ENCODE measurements around the gene GRK5.

The GRK5 gene

DNA sequence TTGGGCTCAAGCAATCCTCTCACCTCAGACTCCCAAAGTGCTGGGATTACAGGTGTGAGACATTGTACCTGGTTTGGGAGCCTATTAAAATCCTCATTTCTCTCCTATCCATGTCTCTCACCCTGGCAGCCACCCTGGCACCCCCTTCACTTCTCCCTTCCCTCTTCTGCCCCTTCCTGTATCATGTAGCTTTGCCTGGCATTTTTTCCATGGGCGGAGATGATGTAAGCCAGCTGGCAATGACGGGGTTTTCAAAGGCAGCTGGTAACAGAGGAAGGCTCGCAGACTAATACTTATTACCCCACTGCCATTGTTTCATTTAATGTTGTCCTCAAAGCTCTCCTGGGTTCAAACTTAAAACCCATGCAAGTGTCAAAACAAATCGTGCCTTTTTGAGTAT is 273.3 kb downstream of the GRK5 start:
- DNase-seq (ENCODE audit: low read depth in 2 of 2), result no peak

DNA sequence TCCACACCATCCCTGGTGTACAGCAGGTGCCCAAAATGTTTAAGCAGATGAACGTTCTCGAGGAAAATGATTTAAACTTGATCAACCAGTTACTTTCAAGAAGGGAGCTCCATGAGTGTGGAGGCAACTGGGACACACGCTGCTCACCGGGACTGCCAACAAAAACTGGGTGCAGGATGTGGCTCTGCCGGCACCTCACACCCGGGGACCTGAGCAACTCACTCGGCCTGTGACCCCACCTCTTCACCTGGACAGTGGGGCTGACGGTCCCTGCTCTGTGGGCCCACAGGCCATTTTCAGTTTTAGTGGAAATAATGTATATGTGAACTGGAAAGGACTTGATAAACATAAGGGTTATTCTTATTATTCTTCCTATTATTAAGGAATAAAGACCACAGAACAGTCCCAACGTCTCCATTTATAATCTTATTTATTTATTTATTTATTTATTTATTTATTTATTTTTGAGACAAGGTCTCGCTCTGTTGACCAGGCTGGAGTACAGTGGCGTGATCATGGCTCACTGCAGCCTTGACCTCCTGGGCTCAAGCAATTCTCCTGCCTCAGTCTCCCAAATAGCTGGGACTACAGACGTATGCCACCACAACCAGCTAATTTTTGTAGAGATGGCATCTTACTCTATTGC is 274.5 kb downstream of the GRK5 start:
- no peak for DNase-seq (ENCODE audit: low read depth in 2 of 2)

DNA sequence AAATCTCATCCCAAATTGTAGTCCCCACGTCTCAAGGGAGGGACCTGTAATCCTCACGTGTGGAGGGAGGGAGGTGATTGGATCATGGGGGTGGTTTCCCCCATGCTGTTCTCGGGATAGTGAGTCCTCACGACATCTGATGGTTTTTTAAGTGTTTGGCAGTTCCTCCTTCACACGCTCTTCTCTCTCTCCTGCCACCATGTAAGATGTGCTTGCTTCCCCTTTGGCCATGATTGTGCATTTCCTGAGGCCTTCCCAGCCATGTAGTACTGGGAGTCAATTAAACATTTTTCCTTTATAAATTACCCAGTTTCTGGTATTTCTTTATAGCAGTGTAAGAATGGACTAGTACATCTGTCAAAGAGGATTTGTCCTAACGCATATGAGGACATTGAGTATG is 275.6 kb downstream of the GRK5 start:
- no peak for DNase-seq (ENCODE audit: low read depth in 2 of 2)

DNA sequence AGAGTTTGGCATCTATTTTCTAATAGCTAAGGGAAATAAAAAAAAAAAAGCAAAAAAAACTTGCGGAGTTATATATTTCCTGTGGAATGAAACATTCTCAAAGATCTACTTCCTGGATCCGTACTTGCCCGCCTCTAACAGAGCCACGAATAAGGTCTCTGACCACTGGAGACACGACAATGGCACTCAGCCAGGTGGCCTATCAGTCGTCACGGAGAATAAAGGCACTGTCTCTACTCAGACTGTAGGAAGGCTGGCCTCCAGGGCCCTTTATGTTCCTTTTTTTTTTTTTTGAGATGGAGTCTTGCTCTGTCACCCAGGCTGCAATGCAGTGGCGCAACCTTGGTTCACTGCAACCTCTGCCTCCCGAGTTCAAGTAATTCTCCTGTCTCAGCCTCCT is 276.5 kb downstream of the GRK5 start:
- DNase-seq (ENCODE audit: low read depth in 2 of 2), result no peak

- no peak for DNase-seq (ENCODE audit: low read depth in 2 of 2)
Measured at GRCh38 chr10:119488675-119489074, 281.3 kb downstream of the GRK5 start.

GRCh38 chr10:119489991-119490326 is 282.6 kb downstream of the GRK5 start:
- no peak for DNase-seq (ENCODE audit: low read depth in 2 of 2)

DNA sequence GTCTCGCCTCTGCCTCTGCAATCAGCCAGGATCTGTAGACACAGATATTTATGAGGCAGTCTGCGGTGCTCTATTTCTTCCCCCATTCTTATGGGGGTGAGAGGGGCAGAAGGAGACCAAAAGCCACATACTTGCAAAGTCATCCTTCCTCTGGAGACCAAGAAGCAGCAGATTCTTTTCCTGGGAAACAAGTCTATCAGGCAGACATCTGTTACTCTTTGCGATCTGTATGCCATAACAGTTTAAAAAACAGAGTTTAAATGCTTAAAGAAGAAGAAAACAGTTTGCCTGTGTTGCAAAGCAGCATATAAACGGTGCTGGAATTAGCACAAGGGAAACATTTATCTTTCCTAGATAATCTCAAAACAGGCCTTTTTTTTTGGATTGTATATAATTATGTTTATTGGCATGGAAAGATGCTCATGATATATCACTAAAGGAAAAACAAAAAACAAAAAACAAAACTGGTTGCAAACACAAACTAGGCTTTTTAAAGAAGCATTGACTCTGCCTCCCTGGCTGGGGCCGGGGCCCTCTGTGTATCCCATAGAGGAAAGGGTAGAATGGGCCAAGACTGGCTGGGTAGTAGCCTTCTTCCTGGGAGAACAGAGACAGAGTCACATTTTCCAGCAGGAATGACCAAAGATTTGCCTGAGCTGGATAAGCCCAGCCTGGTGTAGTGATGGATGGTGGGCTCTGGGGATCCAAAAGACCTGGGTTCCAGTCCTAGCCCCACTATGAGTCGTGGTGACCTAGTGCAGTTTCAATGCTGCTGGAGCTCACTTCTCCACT is 284.8 kb downstream of the GRK5 start:
- DNase-seq (ENCODE audit: low read depth in 2 of 2), result no peak

DNA sequence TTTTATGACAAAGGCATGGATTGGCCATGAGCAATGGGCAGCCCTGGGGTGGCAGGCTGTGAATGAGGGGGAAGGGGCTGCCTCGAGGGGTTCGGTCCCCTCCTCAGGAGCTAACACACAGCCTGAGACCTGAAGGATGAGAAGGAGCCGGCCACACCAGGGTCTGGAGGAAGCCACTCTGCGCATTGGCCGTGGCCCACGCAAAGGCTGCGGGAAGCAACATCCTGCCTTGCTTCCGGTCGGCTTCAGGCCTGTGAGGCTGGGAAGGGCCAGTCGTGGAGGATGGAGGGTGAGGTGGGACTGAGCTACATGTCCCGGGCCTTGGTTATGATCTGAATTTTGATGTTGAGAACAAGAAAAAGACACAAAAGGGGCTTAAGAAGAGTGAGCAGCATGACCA is 285.8 kb downstream of the GRK5 start:
- DNase-seq (ENCODE audit: low read depth in 2 of 2), result no peak

- no peak for DNase-seq (ENCODE audit: low read depth in 2 of 2)
Measured at GRCh38 chr10:119494236-119495020, 287.1 kb downstream of the GRK5 start.

- DNase-seq (ENCODE audit: low read depth in 2 of 2), result no peak
Measured at GRCh38 chr10:119495021-119495505, 287.7 kb downstream of the GRK5 start.

DNA sequence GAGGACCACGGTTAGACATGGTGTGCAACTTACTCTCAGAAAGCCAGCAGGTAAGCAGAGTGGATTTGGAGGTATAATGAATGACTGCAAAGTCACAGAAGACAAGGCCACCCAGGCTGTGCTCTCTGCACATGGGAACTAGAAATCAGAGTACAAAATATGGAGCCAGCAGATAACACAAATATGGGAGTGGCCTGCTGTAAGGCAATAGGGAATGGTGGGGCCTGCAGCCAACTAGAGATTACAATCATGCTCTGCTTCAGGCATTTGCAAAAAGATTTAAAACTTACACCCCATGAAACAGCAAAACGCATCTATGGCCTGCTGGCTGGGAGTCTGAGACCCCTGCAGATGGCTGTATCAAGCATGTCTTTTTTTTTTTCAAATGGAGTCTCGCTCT is 288.2 kb downstream of the GRK5 start:
- no peak for DNase-seq (ENCODE audit: low read depth in 2 of 2)

DNA sequence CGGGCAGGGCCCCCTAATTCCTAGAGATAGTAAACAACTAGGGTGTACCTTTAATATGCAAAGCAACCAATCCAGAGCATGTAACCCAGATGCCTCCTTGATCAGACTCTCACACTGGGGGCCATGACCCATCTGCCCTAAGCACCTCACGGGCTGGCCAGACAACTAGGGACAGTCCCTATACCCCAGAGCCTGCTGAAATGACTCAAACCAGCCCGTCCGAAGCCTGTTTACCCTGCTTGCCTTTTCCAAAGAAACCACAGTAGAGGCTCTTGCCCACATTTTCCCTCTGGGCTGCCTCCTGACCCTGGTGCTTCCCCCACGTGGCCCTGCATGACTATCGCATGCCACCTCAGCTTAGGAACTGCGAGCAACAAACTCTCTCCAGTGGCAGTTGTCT is 288.9 kb downstream of the GRK5 start:
- DNase-seq (ENCODE audit: low read depth in 2 of 2), result no peak

DNA sequence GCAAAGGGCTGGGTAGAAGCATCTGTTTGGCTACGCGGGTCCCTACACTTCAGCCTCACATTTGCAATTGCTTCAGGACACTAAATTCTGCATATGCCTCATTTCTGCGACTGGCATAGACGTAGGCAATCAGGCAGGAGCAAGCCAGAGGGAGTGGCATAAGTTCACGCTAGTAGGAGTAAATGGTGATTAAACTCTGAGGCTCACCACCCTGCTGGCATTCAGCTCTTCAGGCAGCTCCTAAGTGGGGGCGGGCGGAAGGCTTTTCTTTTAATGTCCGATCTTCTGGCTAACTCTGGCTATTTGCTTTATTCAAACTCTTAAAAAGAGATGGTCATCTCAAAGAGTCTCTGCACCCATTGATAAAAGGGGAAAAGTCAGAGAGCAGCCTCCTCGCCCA is 289.9 kb downstream of the GRK5 start:
- no peak for DNase-seq (ENCODE audit: low read depth in 2 of 2)

DNA sequence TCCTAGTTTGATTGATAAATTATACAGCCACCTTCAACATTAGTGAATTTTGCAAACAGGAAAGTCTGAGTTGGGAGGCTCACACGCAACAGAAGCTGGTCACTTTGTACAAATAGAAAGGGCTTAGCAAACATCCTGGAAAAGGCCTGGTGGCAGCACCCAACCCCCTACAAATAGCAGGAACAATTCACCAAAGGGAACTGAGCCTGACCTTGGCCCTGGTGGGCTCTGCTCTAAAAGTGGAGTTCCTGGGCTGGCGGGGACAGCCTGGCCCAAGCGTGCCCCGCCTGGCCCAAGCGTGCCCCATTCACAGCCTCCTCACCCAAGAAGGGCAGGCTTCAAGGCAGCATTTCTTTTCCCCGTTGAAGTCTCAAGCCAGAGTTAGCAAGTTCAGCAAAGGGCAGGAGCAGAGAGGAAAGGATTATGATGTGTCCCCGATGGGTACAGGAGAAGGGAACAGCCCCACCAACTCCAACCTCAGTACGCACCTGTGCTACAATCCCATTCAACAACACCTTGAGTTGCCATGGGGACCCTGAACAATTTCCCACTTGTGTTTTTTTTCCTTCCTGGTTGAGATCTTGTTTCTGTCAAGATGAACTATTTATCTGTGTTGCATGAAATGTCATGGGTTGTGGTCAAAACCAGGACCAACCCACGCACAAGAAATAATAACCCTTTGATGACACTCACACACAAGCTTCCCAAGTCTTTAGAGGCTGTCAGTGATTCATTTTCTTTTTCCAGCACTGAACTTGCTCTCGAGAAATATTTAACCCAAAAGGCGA is 291.7 kb downstream of the GRK5 start:
- DNase-seq (ENCODE audit: low read depth in 2 of 2), result no peak

DNA sequence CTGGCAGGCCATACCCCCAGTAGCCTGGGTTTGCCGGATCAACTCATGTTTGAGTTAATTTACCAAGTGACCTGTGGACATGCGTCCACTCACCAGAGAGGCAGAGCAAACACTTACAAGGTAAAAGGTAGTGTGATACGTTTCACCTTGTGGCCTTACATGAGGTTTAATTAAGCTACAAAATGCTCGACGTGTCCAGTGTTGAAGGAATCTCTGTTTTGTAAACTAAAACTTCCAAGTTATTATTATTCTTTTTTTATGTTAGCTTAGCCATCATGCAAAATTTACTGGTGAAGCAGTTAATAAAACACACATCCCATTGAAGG is 292.3 kb downstream of the GRK5 start:
- DNase-seq (ENCODE audit: low read depth in 2 of 2), result no peak

DNA sequence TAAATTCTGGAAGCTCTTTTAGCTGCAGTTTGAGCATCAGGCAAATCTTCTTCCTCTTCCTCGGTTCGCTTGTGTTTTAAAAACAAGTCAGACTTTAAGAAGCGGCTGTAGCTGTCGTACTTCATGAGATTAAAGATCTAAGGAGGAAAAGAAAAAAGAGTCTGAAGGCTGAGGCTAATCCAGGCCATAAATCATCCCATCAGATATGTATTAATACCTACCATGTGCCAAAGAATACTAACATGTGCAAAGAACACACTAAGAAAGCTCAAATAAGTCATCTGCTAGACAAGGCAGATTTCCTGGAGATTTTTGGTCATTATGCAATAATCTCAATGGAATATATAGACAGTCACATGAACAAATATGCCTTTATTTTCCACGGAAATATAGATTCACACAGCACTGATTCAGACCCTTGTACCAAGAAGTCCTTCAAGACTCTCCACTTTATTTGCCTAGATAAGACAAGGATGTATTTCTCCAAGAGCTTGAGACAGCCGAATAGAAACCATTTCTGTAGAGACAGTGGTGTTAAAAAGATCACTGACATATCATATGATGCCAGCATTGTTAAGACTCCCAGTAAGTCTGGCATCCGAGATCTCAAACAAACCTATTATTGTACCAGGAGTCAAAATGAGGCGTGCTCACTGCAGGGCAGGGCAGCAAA is 292.9 kb downstream of the GRK5 start:
- DNase-seq (ENCODE audit: low read depth in 2 of 2), result no peak

DNA sequence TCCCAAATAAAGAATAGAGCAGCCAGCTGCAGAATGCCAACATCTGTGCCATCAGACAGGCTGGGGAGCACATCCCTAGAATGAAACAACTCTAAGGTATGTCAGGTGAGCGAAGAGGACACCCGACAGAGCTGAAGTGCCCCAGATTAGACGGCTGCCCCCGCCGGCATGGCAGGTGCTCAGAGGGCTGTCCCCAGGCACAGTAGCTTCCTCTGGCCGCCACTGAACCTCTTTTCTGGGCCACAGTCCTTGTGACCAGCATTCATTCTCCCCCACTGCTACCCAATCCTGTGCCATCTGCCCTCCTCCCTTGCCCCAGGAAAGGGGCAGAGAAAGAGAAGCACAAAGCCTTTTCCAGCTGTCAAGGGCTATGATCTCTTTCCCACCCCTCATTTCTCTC is 293.4 kb downstream of the GRK5 start:
- no peak for DNase-seq (ENCODE audit: low read depth in 2 of 2)

DNA sequence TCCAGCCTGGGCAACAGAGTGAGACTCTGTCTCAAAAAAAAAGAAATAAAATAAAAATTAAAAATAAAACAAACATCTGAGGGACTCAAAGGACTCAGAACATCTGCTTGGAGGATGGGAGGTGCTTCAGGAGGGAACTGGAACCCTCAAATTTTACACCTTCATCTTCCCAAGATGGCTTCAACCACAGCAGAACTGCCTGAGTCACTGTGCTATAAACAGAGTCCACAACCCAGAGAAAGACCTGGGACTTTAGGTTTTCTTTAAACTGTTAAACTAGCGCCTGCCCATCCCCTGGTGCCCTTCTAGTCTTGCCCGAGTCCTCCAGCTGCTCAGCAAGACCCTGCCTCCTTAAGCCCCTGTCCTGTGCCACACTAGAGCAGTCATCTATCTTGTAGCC is 294.3 kb downstream of the GRK5 start:
- no peak for DNase-seq (ENCODE audit: low read depth in 2 of 2)

DNA sequence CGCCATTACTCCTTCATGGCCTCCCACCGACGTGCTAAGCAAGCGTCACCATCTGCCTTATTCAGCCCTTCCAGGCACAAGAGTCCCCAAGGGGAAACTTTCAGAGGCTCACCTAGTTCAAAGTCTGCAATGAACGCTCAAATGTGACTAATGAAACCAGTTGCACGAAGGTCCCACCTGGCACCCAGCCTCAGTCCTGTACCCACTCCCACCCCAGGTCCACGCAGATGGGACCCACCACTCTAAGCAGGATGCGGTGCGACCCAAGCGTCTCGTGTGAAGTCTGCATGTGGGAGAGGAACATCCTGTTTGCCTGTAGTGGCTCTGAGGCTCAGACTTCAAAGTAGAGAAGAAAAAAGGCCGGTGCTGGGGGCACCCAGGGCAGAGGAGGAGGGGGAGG is 294.8 kb downstream of the GRK5 start:
- peak; percentile 75 to 76 for DNase-seq (ENCODE audit: low read depth in 2 of 2)

GRCh38 chr10:119502618-119503155 is 295.3 kb downstream of the GRK5 start:
- DNase-seq (ENCODE audit: low read depth in 2 of 2), result no peak

GRCh38 chr10:119503821-119504220 is 296.4 kb downstream of the GRK5 start:
- no peak for DNase-seq (ENCODE audit: low read depth in 2 of 2)

All from stimulated activated CD8-positive, alpha-beta memory T cell treated with anti-CD3 and anti-CD28 coated beads, Interleukin-7, amount 100 ng/mL, for 4 hours (primary cell).